T-helper 2 cell (primary cell): ENCODE data around the gene HMX1.

Experiments
- DNase-seq, 5 experiments: peaks; one replicate each; pipeline versions ENCODE4 v3.0.0 to v3.0.0-alpha.2; 2012 to 2022

HMX1 gene

GRCh38 chr4:8867624-8868320, 3.9 kb downstream of the HMX1 start:
- DNase-seq: no peak

GRCh38 chr4:8866828-8867623, 4.6 kb downstream of the HMX1 start:
- no peak for DNase-seq

GRCh38 chr4:8866421-8866820, 5.2 kb downstream of the HMX1 start:
- DNase-seq: no peak

GRCh38 chr4:8865681-8866310, 5.8 kb downstream of the HMX1 start:
- DNase-seq: no peak

- DNase-seq: no peak
These were observed 6.5 kb downstream of the HMX1 start for GRCh38 chr4:8864912-8865680.

GRCh38 chr4:8863686-8864682, 7.7 kb downstream of the HMX1 start:
- DNase-seq: no peak

GRCh38 chr4:8862800-8863685, 8.6 kb downstream of the HMX1 start:
- DNase-seq: no peak

GRCh38 chr4:8862334-8862733, 9.3 kb downstream of the HMX1 start:
- DNase-seq: no peak

- no peak for DNase-seq
These were observed 9.9 kb downstream of the HMX1 start for GRCh38 chr4:8861576-8862295.

GRCh38 chr4:8860892-8861575, 10.6 kb downstream of the HMX1 start:
- DNase-seq: no peak

GRCh38 chr4:8860096-8860891, 11.3 kb downstream of the HMX1 start:
- DNase-seq: peak in 1 of 5 experiments; percentile 12

- no peak for DNase-seq
These were observed 12.0 kb downstream of the HMX1 start for GRCh38 chr4:8859550-8860095.

GRCh38 chr4:8858701-8859210, 12.9 kb downstream of the HMX1 start:
- DNase-seq: no peak

GRCh38 chr4:8857766-8858700, 13.6 kb downstream of the HMX1 start:
- peak in 1 of 5 experiments; percentile 25 for DNase-seq

GRCh38 chr4:8856835-8857621, 14.6 kb downstream of the HMX1 start:
- DNase-seq: no peak

- DNase-seq: no peak
These were observed 15.8 kb downstream of the HMX1 start for GRCh38 chr4:8855818-8856245.
